Measurements from ENCODE around the gene MAN2B1. TPM values are rescaled to one million over a fixed set of nuclear protein-coding genes. Genes with fewer than 3 reads are reported as not detected.

MAN2B1 gene
- total RNA-seq, 1 experiment from 2014 or later = 84.4 TPM

DNA sequence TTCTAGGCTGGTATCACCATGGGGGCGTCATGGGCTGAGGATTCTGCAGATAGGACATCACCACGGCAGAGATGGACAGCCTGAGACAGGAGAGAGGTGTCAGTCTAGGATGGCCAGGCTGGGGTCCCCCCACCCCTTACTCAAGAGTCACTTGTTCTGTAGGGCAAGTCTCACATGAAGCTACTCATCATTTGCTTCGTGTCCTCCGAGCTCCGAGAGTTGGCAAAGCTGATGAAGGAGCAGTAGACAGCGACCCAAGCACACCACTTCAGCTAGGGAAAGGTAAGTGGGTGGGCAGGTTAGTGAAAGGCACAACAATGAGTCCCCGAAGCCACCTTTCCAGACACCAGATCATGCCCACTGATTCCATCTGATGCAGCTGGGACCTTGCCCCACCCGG, 1.8 kb upstream of the MAN2B1 start:
- intact Hi-C loops (cut with micrococcal nuclease; ENCODE audit: unreplicated experiment) = loop anchor here (5.0 kb wide), 1 partner anchor 106 kb away; no protein-coding TSS in a partner anchor

DNA sequence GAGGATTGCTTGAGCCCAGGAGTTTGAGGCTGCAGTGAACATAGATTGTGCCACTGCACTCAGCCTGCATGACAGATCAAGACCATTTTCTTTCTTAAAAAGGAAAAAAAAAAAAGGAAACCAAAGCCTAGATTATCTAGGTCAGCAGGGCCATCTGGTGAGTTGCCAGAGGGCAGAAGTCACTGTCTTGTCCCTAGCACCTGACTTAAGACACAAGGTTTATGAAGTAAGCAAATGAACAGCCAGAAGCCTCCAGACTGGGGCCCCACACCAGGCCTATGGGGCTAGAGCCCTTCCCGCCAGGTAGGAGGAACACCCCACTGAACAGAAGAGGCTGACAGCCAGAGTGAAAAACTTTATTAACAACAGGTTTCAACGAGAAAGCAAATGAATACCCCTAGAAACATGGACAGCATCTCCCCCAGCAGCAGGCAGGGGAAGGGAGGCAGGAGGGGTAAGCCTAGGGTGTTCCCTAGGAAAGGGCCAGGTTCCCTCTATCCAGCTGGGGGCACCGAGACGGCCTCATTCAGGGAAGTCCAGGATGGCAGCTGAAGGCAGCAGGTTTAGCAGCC, 1.3 kb upstream of the MAN2B1 start:
- Mint-ChIP-seq H3K4me3 (ENCODE audit: low read depth, unreplicated experiment) (peak overlapping the region; percentile 88), H3K36me3 (ENCODE audit: insufficient read depth, unreplicated experiment) (peaks cover 56% of the 10 kb centered on the region), H3K27ac (ENCODE audit: unreplicated experiment) (no peak overlapping the region), H3K4me1 (ENCODE audit: low read depth, unreplicated experiment) (peaks cover 8% of the 10 kb centered on the region), H3K27me3 (ENCODE audit: unreplicated experiment) (no peaks in the 10 kb centered on the region), H3K9me3 (ENCODE audit: low read depth, unreplicated experiment) (no peaks in the 10 kb centered on the region)
- CTCF ChIA-PET = no interaction called here
- intact Hi-C loops (cut with micrococcal nuclease; ENCODE audit: unreplicated experiment) = loop anchor here (5.0 kb wide), 1 partner anchor 106 kb away; no protein-coding TSS in a partner anchor
- no TSS peak for BruUV-seq (replicated peaks)
- TF ChIP-seq, protein P1, sequence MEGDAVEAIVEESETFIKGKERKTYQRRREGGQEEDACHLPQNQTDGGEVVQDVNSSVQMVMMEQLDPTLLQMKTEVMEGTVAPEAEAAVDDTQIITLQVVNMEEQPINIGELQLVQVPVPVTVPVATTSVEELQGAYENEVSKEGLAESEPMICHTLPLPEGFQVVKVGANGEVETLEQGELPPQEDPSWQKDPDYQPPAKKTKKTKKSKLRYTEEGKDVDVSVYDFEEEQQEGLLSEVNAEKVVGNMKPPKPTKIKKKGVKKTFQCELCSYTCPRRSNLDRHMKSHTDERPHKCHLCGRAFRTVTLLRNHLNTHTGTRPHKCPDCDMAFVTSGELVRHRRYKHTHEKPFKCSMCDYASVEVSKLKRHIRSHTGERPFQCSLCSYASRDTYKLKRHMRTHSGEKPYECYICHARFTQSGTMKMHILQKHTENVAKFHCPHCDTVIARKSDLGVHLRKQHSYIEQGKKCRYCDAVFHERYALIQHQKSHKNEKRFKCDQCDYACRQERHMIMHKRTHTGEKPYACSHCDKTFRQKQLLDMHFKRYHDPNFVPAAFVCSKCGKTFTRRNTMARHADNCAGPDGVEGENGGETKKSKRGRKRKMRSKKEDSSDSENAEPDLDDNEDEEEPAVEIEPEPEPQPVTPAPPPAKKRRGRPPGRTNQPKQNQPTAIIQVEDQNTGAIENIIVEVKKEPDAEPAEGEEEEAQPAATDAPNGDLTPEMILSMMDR (IDR thresholded peaks at IDR 0.05; ENCODE audit: unreplicated experiment) = no peak
- DNase-seq = no peak

More for the DNA sequence above, 1.8 kb upstream of the MAN2B1 start:
- CTCF ChIA-PET = no interaction called here
- peaks cover 8% of the 10 kb centered on the region for H3K4me1 Mint-ChIP-seq (ENCODE audit: low read depth, unreplicated experiment)
- H3K9me3 Mint-ChIP-seq (ENCODE audit: low read depth, unreplicated experiment) = no peaks in the 10 kb centered on the region
- peaks cover 56% of the 10 kb centered on the region for H3K36me3 Mint-ChIP-seq (ENCODE audit: insufficient read depth, unreplicated experiment)
- DNase-seq = no peak
- H3K27me3 Mint-ChIP-seq (ENCODE audit: unreplicated experiment) = no peaks in the 10 kb centered on the region
- no TSS peak for BruUV-seq (replicated peaks)
- H3K27ac Mint-ChIP-seq (ENCODE audit: unreplicated experiment) = no peak overlapping the region
- TF ChIP-seq, protein P1 (IDR thresholded peaks at IDR 0.05; ENCODE audit: unreplicated experiment) = no peak
- H3K4me3 Mint-ChIP-seq (ENCODE audit: low read depth, unreplicated experiment) = peak overlapping the region; percentile 88

DNA sequence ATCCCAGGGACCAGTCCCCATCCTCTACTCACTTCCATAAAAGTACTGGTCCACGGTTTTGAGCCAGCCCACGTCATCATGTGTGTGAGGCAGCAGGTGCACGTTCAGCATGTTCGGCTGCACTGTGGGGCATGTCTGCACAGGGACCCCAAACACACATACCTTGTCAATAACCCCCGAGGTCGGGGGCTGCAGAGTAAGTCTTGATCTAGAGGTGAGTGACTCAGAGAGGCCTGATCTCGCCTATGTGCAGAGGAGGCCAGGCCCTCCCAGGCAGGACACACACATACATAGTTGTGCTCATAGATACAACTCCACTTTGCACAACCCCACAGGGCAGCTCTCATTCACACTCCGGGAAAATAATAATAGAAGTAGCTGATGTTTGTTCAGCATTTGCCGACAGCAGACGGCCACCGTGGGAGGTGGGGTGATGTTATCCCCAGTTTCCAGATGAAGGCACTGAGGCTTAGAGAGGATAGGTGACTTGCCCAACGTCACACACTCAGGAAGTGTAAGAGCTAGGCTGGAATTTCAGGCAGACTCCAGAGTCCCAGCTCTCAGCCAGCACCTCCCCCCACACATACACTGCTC, 774 bp downstream of the MAN2B1 start:
- TF ChIP-seq, protein P1 (IDR thresholded peaks at IDR 0.05; ENCODE audit: unreplicated experiment) = no peak
- CTCF ChIA-PET = no interaction called here
- peaks cover 50% of the 10 kb centered on the region for H3K36me3 Mint-ChIP-seq (ENCODE audit: insufficient read depth, unreplicated experiment)

DNA sequence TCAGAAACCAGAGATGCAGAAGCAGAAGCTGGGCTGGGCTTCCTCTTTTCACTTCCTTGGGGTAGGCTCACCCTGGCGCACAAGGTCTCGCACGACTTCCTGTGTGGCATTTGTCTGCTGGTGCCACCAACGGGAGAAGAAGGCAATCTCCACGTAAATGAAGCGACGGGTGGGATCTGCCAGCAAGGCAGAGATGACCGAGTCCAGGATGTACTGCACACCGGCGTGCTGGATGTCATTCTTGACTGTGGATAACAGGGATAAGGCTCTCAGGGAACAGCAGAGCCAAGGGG, 1.3 kb downstream of the MAN2B1 start:
- intact Hi-C loops (cut with micrococcal nuclease; ENCODE audit: unreplicated experiment) = loop anchor here (5.0 kb wide), 1 partner anchor 103 kb away; no protein-coding TSS in a partner anchor
- Mint-ChIP-seq H3K27me3 (ENCODE audit: unreplicated experiment) (no peaks in the 10 kb centered on the region), H3K4me1 (ENCODE audit: low read depth, unreplicated experiment) (no peaks in the 10 kb centered on the region), H3K27ac (ENCODE audit: unreplicated experiment) (no peak overlapping the region), H3K36me3 (ENCODE audit: insufficient read depth, unreplicated experiment) (peaks cover 47% of the 10 kb centered on the region), H3K4me3 (ENCODE audit: low read depth, unreplicated experiment) (no peak overlapping the region), H3K9me3 (ENCODE audit: low read depth, unreplicated experiment) (no peaks in the 10 kb centered on the region)
- TF ChIP-seq, protein P1 (IDR thresholded peaks at IDR 0.05; ENCODE audit: unreplicated experiment) = no peak
- no TSS peak for BruUV-seq (replicated peaks)
- DNase-seq = no peak
- CTCF ChIA-PET = no interaction called here

More for the DNA sequence above, 774 bp downstream of the MAN2B1 start:
- no peaks in the 10 kb centered on the region for H3K4me1 Mint-ChIP-seq (ENCODE audit: low read depth, unreplicated experiment)
- TSS peak; percentile 16 for BruUV-seq (replicated peaks)
- peak overlapping the region; percentile 77 for H3K27ac Mint-ChIP-seq (ENCODE audit: unreplicated experiment)
- intact Hi-C loops (cut with micrococcal nuclease; ENCODE audit: unreplicated experiment) = loop anchor here (5.0 kb wide), 1 partner anchor 103 kb away; no protein-coding TSS in a partner anchor
- DNase-seq = no peak
- H3K27me3 Mint-ChIP-seq (ENCODE audit: unreplicated experiment) = no peaks in the 10 kb centered on the region
- peak overlapping the region; percentile 88 for H3K4me3 Mint-ChIP-seq (ENCODE audit: low read depth, unreplicated experiment)
- H3K9me3 Mint-ChIP-seq (ENCODE audit: low read depth, unreplicated experiment) = no peaks in the 10 kb centered on the region
